Mesothelial cell of epicardium (in vitro differentiated cells): ENCODE results near the gene CFAP45. TPM values are rescaled to one million over a fixed set of nuclear protein-coding genes. Genes with fewer than 3 reads are reported as not detected.

Experiments used
- DNase-seq, 2 experiments: peaks; one replicate each; pipeline ENCODE4 v3.0.0; 2021; ENCODE audit warnings: low spot score in 2 of 2; ENCODE audit not compliant: unreplicated experiment in 2 of 2
- H3K27ac Mint-ChIP-seq: 2 replicates; pipeline ENCODE4 v1.8.0; 2021; ENCODE audit warnings: mixed read lengths
- H3K27me3 Mint-ChIP-seq: 2 replicates; pipeline ENCODE4 v1.8.0; 2021; ENCODE audit warnings: low read depth, mixed read lengths
- H3K36me3 Mint-ChIP-seq: 2 replicates; pipeline ENCODE4 v1.8.0; 2021; ENCODE audit warnings: mixed read lengths
- H3K4me1 Mint-ChIP-seq: 2 replicates; pipeline ENCODE4 v1.8.0; 2021; ENCODE audit warnings: mixed read lengths
- H3K4me3 Mint-ChIP-seq: 2 replicates; pipeline ENCODE4 v1.8.0; 2021; ENCODE audit warnings: mild to moderate bottlenecking, moderate library complexity, mixed read lengths
- H3K9me3 Mint-ChIP-seq: 2 replicates; pipeline ENCODE4 v1.8.0; 2021; ENCODE audit warnings: mixed read lengths
- CTCF ChIP-seq: fragments of 200-600 bp; sonication (generic); IDR thresholded peaks from one replicate; pipeline ENCODE4 v1.5.0; 2021; ENCODE audit warnings: antibody characterized with exemption; ENCODE audit not compliant: unreplicated experiment
- total RNA-seq: library from RNA; stranded (reverse); gene quantifications from 3 replicates; pipeline ENCODE4 v1.2.1, GENCODE V29; 2021

The CFAP45 gene
- total RNA-seq, 1 donor from 2014 or later: 0.20 TPM

DNA sequence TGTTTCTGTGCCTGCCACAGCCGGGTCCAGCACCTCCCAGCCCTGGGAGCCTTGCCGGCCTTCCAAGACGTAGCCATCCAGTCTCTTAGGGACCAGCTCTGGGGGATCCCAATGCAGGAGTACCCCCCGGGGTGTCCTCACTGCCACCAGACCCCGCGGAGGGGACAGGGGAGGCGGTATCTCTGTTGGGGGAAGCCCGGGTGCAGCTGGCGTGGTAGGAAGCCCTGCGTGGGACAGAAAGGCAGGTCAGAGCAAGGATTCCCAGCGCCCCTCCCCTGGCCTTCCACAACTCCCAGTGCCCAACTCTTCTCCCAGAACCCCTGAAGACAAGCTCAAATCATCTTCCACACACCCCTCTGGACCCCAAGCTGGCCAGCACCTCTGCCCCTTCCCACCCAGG is 30.3 kb upstream of the CFAP45 start:
- Mint-ChIP-seq H3K27ac (no peak overlapping the region), H3K9me3 (no peaks in the 10 kb centered on the region), H3K4me1 (peaks cover 17% of the 10 kb centered on the region), H3K36me3 (peaks cover 24% of the 10 kb centered on the region), H3K4me3 (no peak overlapping the region), H3K27me3 (no peaks in the 10 kb centered on the region)
- no peak for TF ChIP-seq CTCF
- no peak for DNase-seq

DNA sequence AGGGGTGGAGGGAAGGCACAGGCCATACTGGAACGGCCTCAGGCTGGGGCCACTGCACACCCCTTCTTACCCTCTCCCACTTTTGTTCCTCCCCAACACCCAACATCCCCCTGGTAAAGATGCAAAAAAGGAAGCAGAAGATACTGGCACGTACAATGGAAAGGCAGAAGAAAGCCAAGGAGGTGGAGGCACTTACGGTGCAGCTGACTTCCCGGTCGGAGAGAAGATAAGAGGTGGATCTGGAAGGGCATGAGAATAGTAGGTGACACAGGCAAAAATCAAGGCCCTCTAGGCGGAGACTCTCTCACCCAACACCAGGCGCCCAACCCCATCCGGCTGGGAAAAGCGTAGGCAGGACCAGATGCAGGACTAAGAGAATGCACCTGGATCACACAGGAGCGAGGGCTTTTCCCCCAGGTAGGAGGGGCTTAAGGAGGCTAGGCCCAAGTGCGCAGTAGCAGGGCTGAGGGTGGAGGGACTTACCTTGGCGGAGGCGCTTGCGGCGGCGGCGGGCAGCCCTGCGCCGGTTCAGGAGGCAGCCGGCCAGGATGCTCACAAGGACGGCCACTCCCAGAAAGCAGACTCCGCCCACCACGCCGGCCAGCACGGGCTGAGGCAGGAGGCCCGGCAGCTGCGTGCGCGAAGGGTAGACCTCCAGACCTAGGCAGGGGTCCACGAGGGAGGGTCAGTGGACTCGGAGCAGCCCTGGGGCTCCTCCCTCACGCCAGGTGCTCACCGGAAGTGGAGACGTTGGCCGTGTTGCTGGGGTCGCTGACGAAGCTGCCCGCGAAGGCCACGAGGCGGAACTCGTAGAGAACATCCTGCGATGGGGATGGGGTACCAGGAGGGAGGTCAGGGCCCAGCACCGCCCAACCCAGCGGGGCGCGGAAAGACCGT is 29.4 kb upstream of the CFAP45 start:
- TF ChIP-seq CTCF: no peak
- Mint-ChIP-seq H3K4me3 (no peak overlapping the region), H3K27ac (no peak overlapping the region), H3K9me3 (no peaks in the 10 kb centered on the region), H3K27me3 (no peaks in the 10 kb centered on the region), H3K36me3 (peaks cover 20% of the 10 kb centered on the region), H3K4me1 (peaks cover 22% of the 10 kb centered on the region)
- no peak for DNase-seq

GRCh38 chr1:159928491-159929050 is 28.6 kb upstream of the CFAP45 start:
- Mint-ChIP-seq H3K36me3 (peaks cover 15% of the 10 kb centered on the region), H3K27ac (no peak overlapping the region), H3K27me3 (no peaks in the 10 kb centered on the region), H3K4me1 (peaks cover 29% of the 10 kb centered on the region), H3K9me3 (no peaks in the 10 kb centered on the region), H3K4me3 (no peak overlapping the region)
- no peak for DNase-seq
- TF ChIP-seq CTCF: no peak

DNA sequence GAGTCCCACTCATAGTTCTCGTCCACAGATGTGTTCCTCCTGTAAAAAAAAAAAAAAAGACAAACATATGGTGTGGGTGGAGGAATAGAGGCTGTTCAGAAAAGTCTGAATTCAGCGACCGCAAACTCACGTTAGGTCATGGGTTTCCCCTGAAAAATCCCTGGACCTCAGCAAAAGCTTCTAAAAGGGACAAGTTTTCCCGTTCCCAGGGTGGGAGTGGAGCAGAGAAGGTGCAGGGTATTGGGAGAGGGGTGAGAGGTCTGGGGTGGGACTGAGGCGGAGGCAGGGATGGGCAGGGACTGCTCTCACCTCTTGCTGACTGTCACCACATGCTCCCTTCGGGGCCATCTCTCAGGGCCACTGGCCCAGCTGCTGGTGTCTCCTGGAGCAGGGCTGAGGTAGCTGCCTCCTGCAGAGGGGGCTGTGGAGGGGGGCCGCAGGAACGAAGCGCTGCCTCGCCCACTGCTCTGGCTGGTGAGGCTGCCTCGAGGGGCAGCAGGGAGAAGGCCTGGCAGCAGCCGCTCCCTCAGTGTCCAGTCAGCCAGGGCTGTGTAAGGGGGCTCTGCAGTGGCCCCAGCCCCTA is 28.0 kb upstream of the CFAP45 start:
- H3K4me3 Mint-ChIP-seq: no peak overlapping the region
- DNase-seq: no peak
- H3K36me3 Mint-ChIP-seq: peaks cover 13% of the 10 kb centered on the region
- no peak for TF ChIP-seq CTCF
- H3K27ac Mint-ChIP-seq: no peak overlapping the region
- no peaks in the 10 kb centered on the region for H3K9me3 Mint-ChIP-seq
- no peaks in the 10 kb centered on the region for H3K27me3 Mint-ChIP-seq
- H3K4me1 Mint-ChIP-seq: peaks cover 33% of the 10 kb centered on the region

- no peaks in the 10 kb centered on the region for H3K27me3 Mint-ChIP-seq
- H3K36me3 Mint-ChIP-seq: peaks cover 9% of the 10 kb centered on the region
- no peaks in the 10 kb centered on the region for H3K9me3 Mint-ChIP-seq
- H3K4me3 Mint-ChIP-seq: no peak overlapping the region
- peaks cover 34% of the 10 kb centered on the region for H3K4me1 Mint-ChIP-seq
- DNase-seq: no peak
- TF ChIP-seq CTCF: no peak
- no peak overlapping the region for H3K27ac Mint-ChIP-seq
These were observed 27.4 kb upstream of the CFAP45 start for GRCh38 chr1:159927211-159927848.
